Uterus (tissue), 2 donors: ENCODE data around the gene FOXP4.

Experiments
- POLR2A ChIP-seq, 2 donors: fragments of 450-650 bp; IDR thresholded peaks; one replicate each; pipeline ENCODE4 v1.6.1; 2016; ENCODE audit warnings: antibody characterized with exemption in 2 of 2, mild to moderate bottlenecking in 1 of 2, moderate library complexity in 1 of 2
- TF ChIP-seq, protein P1 (sequence below), 4 experiments: fragments of 200-600 bp in 2 of 4; fragments of 450-650 bp in 2 of 4; sonication (generic) in 2 of 4; IDR thresholded peaks; one replicate each; pipeline ENCODE4 v1.5.1; 2016 to 2019; ENCODE audit warnings: antibody characterized with exemption in 4 of 4, mild to moderate bottlenecking in 2 of 4, moderate library complexity in 1 of 4

DNA sequence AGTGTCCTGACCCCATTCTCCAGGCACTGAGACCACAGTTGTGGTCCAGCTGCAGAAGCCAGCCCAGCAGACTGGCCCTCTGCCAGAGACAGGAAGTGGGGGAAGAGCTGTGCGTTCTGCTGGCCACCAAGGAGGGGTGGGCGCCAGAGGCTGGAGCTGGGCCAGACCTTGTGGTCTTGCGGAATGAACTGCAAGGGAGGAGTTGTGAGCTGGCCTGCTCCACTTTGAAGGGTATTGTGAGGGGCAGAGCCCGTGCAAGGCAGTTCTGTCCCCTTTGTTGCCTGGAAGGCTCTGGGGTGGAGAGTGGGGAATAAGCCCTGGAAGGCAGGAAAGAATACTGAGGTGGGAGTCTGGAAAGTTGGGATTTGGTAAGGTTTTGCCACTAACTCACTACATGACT, 88.5 kb downstream of the FOXP4 start:
- TF ChIP-seq, protein P1, sequence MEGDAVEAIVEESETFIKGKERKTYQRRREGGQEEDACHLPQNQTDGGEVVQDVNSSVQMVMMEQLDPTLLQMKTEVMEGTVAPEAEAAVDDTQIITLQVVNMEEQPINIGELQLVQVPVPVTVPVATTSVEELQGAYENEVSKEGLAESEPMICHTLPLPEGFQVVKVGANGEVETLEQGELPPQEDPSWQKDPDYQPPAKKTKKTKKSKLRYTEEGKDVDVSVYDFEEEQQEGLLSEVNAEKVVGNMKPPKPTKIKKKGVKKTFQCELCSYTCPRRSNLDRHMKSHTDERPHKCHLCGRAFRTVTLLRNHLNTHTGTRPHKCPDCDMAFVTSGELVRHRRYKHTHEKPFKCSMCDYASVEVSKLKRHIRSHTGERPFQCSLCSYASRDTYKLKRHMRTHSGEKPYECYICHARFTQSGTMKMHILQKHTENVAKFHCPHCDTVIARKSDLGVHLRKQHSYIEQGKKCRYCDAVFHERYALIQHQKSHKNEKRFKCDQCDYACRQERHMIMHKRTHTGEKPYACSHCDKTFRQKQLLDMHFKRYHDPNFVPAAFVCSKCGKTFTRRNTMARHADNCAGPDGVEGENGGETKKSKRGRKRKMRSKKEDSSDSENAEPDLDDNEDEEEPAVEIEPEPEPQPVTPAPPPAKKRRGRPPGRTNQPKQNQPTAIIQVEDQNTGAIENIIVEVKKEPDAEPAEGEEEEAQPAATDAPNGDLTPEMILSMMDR (IDR thresholded peaks at IDR 0.05): no peak
- no peak for TF ChIP-seq POLR2A (IDR thresholded peaks at IDR 0.05)
